NCI-H774 (cell line): ENCODE results near the gene TRIM40.

Experiments used
- DNase-seq: peaks from one replicate; lab custom pipeline; 2025; lab: John Stamatoyannopoulos, UW

TRIM40 gene

DNA sequence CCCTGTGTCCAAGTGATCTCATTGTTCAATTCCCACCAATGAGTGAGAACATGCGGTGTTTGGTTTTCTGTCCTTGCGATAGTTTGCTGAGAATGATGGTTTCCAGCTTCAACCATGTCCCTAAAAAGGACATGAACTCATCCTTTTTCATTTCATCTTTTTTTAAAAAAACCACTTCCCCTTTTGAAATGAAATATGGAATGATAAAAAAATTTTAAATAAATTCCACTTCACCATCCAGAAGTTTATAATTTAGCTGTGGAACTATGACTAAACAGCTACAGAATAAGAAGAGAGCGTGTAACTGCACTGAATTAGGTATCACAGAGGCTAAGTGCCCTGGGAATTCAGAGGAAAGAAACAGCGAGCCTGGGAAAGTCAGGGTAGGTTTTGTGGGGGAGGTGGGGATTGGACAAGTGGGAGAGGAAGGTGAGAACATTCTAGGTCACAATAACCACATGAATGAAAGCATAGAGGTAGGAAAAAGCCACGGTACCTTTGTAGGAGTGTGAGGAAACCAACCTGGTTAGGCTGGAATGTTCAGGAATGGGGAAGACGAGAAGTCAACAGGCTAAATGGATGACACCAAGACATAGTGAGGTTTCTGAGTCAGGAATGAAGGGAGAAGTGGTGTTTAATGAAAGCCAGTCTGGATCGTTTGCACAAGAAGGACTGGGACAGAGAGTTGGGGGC lies 14.1 kb downstream of the TRIM40 start:
- DNase-seq, result no peak

DNA sequence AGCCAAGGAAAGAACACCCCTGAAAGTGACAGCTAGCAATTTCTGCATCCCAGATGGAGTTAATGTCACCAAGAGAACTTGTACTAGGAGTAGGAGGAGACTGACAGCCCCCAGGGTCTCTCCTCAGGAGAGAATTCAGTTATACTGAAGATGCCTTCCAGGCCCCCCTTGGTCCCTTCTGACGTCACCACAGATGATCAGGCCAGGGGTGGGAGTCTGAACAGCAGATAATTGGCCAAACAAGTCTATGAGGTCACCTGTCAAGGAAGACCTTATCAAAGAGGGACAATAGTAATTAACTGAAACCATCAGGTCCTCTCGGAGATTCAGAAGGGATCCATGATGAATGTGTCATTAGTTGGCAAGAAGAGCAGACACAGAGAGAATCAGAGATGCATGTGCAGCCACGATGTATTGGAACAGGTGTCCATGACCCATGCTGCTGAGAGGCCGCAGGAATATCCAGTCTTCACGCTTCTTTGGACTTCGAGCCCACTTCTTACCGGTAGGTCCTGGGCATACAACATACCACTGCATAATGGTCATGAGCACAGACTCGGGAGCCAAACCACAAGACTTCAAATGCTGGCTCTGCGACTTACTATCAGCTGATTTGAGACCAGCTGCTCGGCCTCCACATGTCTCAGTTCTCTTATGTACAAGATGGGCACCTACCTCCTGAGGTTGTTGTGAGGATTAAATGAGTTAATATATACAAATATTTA lies 14.9 kb downstream of the TRIM40 start:
- no peak for DNase-seq

- DNase-seq, result no peak
These were observed 15.6 kb downstream of the TRIM40 start for GRCh38 chr6:30151580-30151979.

DNA sequence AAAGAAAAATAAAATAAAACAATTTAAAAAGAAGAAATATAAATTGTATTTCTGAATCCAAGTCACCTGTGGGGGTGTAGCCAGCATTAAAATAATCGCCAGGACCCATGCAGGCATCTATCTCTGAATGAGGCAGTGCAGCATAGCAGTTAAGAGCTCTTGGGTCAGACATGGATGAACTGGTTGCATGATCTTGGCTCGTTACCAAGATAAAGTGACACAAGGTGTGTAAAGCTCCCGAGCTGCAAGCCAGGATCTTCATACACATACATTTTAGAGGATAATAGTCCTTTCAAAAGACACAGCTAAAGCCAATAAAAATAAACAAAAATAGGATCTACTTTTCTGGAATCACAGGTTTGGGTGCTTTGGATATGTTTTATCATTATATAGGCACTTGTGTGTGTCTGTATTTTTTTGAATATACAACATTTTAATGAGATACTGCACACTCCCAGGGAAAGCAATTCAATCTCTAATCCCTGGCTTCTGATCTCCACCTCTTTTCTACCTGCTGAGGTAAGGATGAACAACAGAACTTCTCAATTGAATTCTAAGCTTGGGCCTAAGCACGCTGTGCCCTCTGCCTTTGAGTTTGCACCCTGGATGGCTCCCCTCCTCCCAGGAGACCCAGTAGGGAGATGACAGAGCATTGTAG lies 16.2 kb downstream of the TRIM40 start:
- DNase-seq, result no peak

GRCh38 chr6:30152910-30153610 lies 17.1 kb downstream of the TRIM40 start:
- no peak for DNase-seq

GRCh38 chr6:30154061-30154460 lies 18.1 kb downstream of the TRIM40 start:
- no peak for DNase-seq

GRCh38 chr6:30154709-30155519 lies 19.0 kb downstream of the TRIM40 start:
- DNase-seq, result no peak

DNA sequence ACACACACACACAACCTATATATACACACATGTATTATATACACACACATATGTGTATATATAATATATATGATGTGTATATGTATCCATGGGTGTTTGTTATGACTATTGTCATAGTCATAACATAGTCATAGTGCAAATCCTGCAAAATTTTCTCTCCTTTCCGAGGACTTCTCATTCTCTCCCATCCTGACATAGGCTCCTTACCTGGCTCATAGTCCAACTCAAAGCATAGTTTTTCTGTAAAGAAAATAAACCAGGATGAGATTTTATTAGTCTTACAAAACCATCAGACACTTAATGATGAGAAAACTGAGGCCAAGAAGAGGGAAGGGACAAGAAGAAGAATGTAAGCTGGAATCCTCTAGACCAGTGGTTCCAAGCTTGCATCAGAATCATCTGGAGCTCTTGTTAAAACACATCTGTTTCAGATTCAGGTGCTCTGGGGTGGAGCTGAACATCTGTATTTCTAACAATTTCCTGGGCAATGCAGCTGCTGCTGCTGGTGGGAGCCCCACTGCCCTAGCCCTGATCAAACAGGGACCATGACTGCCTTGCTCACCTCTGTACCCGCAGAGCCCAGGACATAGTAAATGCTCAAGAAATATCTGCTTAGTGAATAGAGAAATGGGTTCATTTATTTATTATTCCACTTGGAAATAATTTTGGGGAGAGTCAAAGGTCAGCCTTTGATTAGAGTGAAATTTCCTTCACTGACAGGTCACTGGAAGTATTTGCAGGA lies 19.8 kb downstream of the TRIM40 start:
- DNase-seq, result no peak

GRCh38 chr6:30156262-30156599 lies 20.3 kb downstream of the TRIM40 start:
- DNase-seq, result no peak

DNA sequence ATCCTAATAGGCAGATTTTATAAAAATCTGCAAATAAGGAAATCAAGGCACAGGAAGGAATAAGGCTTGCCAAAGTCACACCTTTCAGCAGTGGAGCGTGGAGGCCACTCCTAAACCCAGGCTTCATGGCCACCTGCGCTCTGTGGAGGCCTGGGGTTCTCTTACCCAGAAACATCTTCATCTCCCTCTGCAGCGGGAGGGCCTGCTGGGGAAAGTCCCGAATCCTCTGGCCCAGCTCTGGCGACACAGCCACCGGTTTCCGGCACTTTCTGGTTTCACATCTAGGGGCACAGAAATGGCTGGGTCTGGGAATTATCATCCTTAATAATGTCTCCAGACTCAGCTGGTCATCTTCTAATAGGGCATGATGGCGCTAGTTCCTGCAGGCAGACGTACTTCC lies 20.8 kb downstream of the TRIM40 start:
- no peak for DNase-seq

GRCh38 chr6:30157581-30157980 lies 21.6 kb downstream of the TRIM40 start:
- DNase-seq, result no peak

- no peak for DNase-seq
These were observed 22.1 kb downstream of the TRIM40 start for GRCh38 chr6:30157999-30158398.

GRCh38 chr6:30158475-30159040 lies 22.6 kb downstream of the TRIM40 start:
- DNase-seq, result no peak

DNA sequence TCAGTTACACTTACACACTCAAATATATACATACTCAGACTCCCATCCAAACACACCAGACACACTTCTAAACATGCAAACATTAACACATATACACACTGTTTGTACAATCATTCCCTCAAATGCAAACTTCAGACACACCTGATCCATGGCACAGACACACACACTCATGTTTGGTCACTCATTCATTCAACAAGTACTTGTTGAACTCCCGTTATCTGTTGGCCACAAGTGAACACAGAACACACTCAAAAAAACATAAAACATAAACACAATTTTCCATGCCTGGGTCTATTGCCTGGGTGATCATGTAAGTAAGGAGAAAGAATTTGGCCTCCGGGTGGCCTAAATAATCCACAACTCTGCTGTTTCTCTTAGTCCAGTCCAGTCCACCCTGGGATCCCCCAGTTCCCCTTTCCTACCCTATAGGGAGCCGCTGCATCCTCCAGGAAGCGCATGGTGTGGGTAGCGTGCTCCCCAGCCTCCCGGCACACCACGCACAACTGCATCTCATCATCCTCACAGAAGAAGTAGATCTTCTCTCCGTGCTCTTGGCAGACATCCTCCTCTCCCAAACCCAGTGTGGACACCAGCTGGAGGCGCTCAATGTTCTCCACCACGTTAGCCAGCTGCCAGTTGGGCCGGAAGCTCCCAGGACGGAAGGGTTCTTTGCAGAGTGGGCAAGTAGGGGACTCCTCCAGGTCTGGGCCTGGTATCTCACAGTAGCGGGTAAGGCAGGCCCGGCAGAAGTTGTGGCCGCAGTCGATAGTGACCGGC lies 24.3 kb downstream of the TRIM40 start:
- no peak for DNase-seq

DNA sequence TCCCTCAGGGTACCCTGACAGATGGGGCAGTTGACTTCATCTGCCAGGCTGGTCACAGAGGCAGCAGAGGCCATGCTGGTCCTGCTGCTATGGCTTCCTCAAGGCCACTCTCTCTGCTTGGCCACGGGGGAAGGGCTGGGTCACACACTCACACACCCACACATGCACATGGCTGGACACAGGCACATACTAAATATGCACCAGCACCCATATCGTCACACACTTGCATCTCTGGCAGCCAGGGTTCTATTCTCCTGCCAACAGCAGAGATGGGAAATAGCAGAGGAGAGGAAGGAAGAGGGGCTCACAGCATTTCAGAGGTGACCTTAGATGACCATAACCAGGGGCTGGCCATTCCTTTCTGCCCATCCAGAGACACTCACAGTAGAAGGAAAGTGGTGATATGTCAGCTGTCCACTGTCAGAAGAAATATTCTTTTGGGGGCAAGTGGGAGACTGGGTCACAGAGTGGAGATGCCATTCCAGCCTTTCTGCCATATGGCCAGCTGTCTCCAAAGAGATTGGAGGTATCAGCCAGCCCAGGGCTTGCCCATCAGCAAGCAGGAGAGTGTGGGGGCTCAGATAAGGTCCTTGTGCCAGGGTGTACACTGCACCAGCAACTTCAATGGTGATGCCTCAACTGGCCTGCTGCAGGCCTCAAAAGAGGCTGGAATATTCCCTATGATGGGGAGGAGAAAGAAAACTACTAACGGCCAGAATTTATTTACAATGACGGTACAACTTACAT lies 25.0 kb downstream of the TRIM40 start, which contains the start of gene TRIM10:
TSS of gene TRIM10 (minus strand) at position 427 of the 747 bp plus-strand sequence. CDS start at position 74, 353 bp downstream.
- no peak for DNase-seq

GRCh38 chr6:30162265-30163089 lies 26.5 kb downstream of the TRIM40 start:
- DNase-seq, result no peak

DNA sequence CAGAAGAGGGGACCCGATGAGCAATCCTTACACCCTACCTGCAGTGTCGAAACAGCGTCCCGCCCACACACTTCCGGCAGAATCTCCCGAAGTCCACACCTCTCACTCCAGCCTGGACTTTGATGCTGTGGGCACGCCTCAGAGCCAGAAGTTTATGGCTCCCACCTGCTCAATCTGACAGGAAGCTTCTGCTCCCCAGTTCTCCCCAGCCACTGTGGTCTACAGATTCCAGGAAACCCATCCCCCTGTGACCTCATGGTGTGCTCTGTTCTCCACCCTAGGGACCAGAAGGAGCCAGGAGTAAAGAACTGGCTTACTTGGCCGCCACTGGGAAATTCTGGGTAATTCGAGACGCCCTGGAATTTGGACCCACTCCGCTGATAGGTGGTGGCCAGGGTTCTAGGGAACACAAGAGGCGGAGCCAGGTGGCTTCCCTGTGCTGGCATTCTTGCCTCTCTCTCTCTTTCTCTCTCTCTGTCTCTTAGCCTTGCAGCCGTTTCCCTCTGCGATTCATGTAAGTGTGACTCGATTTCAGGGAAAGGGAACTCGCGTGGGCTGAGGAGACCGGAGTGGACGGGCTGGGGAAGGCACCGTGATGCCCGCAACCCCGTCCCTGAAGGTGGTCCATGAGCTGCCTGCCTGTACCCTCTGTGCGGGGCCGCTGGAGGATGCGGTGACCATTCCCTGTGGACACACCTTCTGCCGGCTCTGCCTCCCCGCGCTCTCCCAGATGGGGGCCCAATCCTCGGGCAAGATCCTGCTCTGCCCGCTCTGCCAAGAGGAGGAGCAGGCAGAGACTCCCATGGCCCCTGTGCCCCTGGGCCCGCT lies 27.4 kb downstream of the TRIM40 start, which contains the start of gene TRIM15:
TSS of gene TRIM15 (plus strand) at position 457 of the 828 bp plus-strand sequence. CDS start at position 596, 139 bp downstream.
- DNase-seq, result no peak
